IMR-90 (cell line): ENCODE results near the gene EREG.

ENCODE experiments used
- BHLHE40 ChIP-seq: fragments of 150-350 bp; IDR thresholded peaks from 2 replicates; pipeline ENCODE4 v1.6.1; 2016; ENCODE audit warnings: mild to moderate bottlenecking, low read depth, low read length
- CEBPB ChIP-seq: IDR thresholded peaks from 2 replicates; pipeline ENCODE4 v1.6.1; 2012; ENCODE audit warnings: low read depth, low read length, improper control_type of control experiment
- CHD1 ChIP-seq: IDR thresholded peaks from 2 replicates; pipeline ENCODE4 v1.6.1; 2012; ENCODE audit warnings: low read depth, low read length, improper control_type of control experiment
- CTCF ChIP-seq: conservative IDR thresholded peaks from 2 replicates; pipeline ENCODE4 v1.5.1; 2012; ENCODE audit warnings: mild to moderate bottlenecking, low read depth, low read length, improper control_type of control experiment
- ELK1 ChIP-seq: fragments of 150-350 bp; IDR thresholded peaks from 2 replicates; pipeline ENCODE4 v1.6.1; 2016; ENCODE audit warnings: low read depth, mild to moderate bottlenecking, low read length, moderate library complexity, borderline replicate concordance
- FOS ChIP-seq: fragments of 150-350 bp; IDR thresholded peaks from 2 replicates; pipeline ENCODE4 v1.6.1; 2016; ENCODE audit warnings: low read depth, low read length
- MXI1 ChIP-seq: IDR thresholded peaks from 2 replicates; pipeline ENCODE4 v1.6.1; 2012; ENCODE audit warnings: low read depth, mild to moderate bottlenecking, low read length, moderate library complexity, borderline replicate concordance
- NFE2L2 ChIP-seq: fragments of 150-350 bp; IDR thresholded peaks from 2 replicates; pipeline ENCODE4 v1.6.1; 2016; ENCODE audit warnings: low read depth, mild to moderate bottlenecking, low read length
- POLR2A ChIP-seq: IDR thresholded peaks from 2 replicates; pipeline ENCODE4 v1.6.1; 2012; ENCODE audit warnings: mild to moderate bottlenecking, low read depth, low read length
- RAD21 ChIP-seq: IDR thresholded peaks from 2 replicates; pipeline ENCODE4 v1.6.1; 2012; ENCODE audit warnings: low read length, improper control_type of control experiment
- RCOR1 ChIP-seq: IDR thresholded peaks from 2 replicates; pipeline ENCODE4 v1.6.1; 2012; ENCODE audit warnings: mild to moderate bottlenecking, low read length, improper control_type of control experiment; ENCODE audit not compliant: insufficient replicate concordance
- RFX5 ChIP-seq: IDR thresholded peaks from 2 replicates; pipeline ENCODE4 v1.8.0; 2012; ENCODE audit warnings: low read depth, mild to moderate bottlenecking, low read length, moderate library complexity
- SMC3 ChIP-seq: fragments of 150-350 bp; IDR thresholded peaks from 2 replicates; pipeline ENCODE4 v1.6.1; 2016; ENCODE audit warnings: low read depth, mild to moderate bottlenecking, antibody characterized with exemption, low read length, moderate library complexity
- USF2 ChIP-seq: fragments of 150-350 bp; IDR thresholded peaks from 2 replicates; pipeline ENCODE4 v1.6.1; 2017; ENCODE audit warnings: mild to moderate bottlenecking, antibody characterized with exemption, low read length, low read depth

GRCh38 chr4:74328501-74328900 is 36.4 kb upstream of the EREG start:
- no peak for TF ChIP-seq FOS
- TF ChIP-seq RFX5 = no peak
- no peak for TF ChIP-seq RAD21
- TF ChIP-seq USF2 = no peak
- TF ChIP-seq MXI1 = no peak
- TF ChIP-seq CTCF = no peak
- TF ChIP-seq POLR2A = no peak
- TF ChIP-seq ELK1 = no peak
- TF ChIP-seq NFE2L2 = no peak
- no peak for TF ChIP-seq BHLHE40
- TF ChIP-seq RCOR1 = no peak
- TF ChIP-seq CEBPB = no peak
- TF ChIP-seq CHD1 = no peak
- no peak for TF ChIP-seq SMC3
